Lower leg skin (tissue), 4 donors: ENCODE results near the gene GPALPP1. TPM values are rescaled to one million over a fixed set of nuclear protein-coding genes. Genes with fewer than 3 reads are reported as not detected.

Experiments
- DNase-seq, 2 donors: peaks; one replicate each; pipeline ENCODE4 v3.0.0-alpha.2; 2019; ENCODE audit warnings: low spot score in 2 of 2
- H3K4me3 ChIP-seq: fragments of 200-600 bp; sonication (generic); 2 replicates; pipeline ENCODE4 v1.5.1; 2017; ENCODE audit warnings: mild to moderate bottlenecking, low read depth; ENCODE audit not compliant: poor library complexity, severe bottlenecking
- CTCF ChIP-seq, 3 donors: fragments of 450-650 bp; IDR thresholded peaks; one replicate each; pipeline ENCODE4 v1.5.1; 2016; ENCODE audit warnings: antibody characterized with exemption in 3 of 3, mild to moderate bottlenecking in 3 of 3, moderate library complexity in 2 of 3
- POLR2A ChIP-seq, 2 donors: fragments of 450-650 bp; IDR thresholded peaks; one replicate each; pipeline ENCODE4 v1.6.1; 2016 to 2017; ENCODE audit warnings: antibody characterized with exemption in 2 of 2, mild to moderate bottlenecking in 1 of 2, moderate library complexity in 1 of 2
- WGBS, 2 donors: methylation state at CpG; one replicate each; pipeline ENCODE4 v1.1.5; 2018; 5-methylcytosine and 5-hydroxymethylcytosine counted together
- intact Hi-C: fragments of 100-400 bp; cut with DNase I; formaldehyde crosslinking; loops from one replicate; pipeline ENCODE4 v1.15.0; 2023; ENCODE audit warnings: low total_unique reads
- total RNA-seq, 4 donors: library from RNA; depleted of rRNA; stranded (reverse); fragments of >200 nt; gene quantifications; one replicate each; pipeline ENCODE4 v1.1.0, GENCODE V29; 2016

Gene GPALPP1
- total RNA-seq, 4 donors from 2014 or later: 18.3 to 29.6 (median 19.9) TPM

GRCh38 chr13:44961997-44962396 lies 27.3 kb upstream of the GPALPP1 start:
- DNase-seq: no peak
- H3K4me3 ChIP-seq: no peak overlapping the region
- intact Hi-C loops: no loop called here
- 94 to 97% methylated on average over 2 of the region's 2 CpGs for WGBS, 2 donors
- TF ChIP-seq CTCF (IDR thresholded peaks at IDR 0.05) (no peak), POLR2A (IDR thresholded peaks at IDR 0.05) (no peak)

- intact Hi-C loops: no loop called here
- WGBS, 2 donors: 59 to 65% methylated on average over 3 of the region's 3 CpGs
- no peak overlapping the region for H3K4me3 ChIP-seq
- DNase-seq: no peak
- TF ChIP-seq POLR2A (IDR thresholded peaks at IDR 0.05) (no peak), CTCF (IDR thresholded peaks at IDR 0.05) (no peak)
Measured at GRCh38 chr13:44967704-44968433, 21.5 kb upstream of the GPALPP1 start.

DNA sequence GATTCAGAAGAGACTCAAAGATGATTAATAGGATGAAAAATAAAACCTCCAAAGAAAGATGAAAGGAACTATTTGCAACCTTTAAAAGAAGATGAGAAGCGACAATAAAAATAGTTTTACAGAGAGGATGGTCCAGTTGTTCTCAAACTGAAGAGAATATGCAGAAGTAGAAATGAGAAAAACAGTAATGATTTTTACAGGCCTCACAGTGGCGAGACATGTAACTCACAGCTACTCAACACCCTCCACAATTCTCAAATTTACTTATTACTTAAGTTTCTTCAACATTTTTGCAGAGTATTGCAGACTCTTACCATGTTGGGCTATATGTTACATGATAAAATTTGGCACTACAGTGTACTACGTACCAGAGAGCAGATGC lies 20.9 kb upstream of the GPALPP1 start:
- DNase-seq: no peak
- no peak for TF ChIP-seq CTCF (IDR thresholded peaks at IDR 0.05)
- TF ChIP-seq POLR2A (IDR thresholded peaks at IDR 0.05): no peak
- 92 to 93% methylated on average over 3 of the region's 3 CpGs for WGBS, 2 donors
- H3K4me3 ChIP-seq: no peak overlapping the region
- intact Hi-C loops: no loop called here

- DNase-seq: no peak
- WGBS, 2 donors: 51 to 53% methylated on average over 4 of the region's 4 CpGs
- TF ChIP-seq CTCF (IDR thresholded peaks at IDR 0.05): no peak
- TF ChIP-seq POLR2A (IDR thresholded peaks at IDR 0.05): no peak
Measured at GRCh38 chr13:44969551-44970484, 19.5 kb upstream of the GPALPP1 start.

DNA sequence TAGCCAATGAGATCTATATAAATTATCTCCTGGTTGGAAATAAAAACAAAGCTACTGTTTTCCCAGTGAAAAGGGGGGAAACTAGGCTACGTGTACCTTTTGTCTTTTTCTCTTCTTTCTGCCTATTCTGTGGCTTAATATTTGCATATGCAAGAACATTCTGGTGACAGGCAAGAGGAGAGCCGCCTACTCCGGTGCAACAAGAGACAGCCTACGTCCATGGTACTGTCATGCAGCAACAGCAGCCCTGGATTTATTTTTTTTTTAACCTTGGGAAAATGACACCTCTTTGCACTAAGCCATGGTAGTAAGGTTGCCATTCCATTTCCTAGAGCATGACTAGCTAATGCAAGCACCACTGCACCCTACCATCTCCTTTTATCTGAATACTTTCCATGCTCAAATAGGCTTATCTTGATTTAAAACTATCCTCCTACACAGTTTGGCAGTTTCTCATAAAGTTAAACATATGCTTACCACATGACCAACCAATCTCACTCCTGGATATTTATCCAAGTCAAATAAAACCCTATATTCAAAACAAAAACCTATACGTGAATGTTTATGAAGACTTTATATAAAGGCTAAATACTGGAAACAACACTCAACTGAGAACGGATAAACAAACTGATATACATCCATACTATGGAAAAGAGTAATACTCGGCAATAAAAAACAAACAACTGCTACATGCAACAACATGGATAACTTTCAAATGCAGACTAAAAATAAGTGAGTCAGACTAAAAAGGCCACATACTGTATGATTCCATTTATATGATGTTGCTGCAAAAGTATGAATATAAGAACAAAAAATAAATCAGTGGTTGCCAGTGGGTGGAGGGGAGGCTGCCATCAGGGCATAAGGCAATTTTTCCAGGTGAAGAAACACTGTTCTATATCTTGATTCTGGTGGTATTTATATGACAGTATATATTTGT lies 17.4 kb upstream of the GPALPP1 start:
- H3K4me3 ChIP-seq: no peak overlapping the region
- intact Hi-C loops: loop anchor here (10.0 kb wide), 1 partner anchor 487 kb away; no protein-coding TSS in a partner anchor
- TF ChIP-seq CTCF (IDR thresholded peaks at IDR 0.05) (no peak), POLR2A (IDR thresholded peaks at IDR 0.05) (no peak)
- WGBS, 2 donors: 85 to 88% methylated on average over 7 of the region's 7 CpGs
- no peak for DNase-seq

More at GRCh38 chr13:44969551-44970484, 19.5 kb upstream of the GPALPP1 start:
- intact Hi-C loops: loop anchor here (10.0 kb wide), 1 partner anchor 485 kb away; no protein-coding TSS in a partner anchor
- H3K4me3 ChIP-seq: no peak overlapping the region
